ENCODE results near the gene CD164.
"Not testable (repeated sequence)": the region's sequence is repeated elsewhere in the genome, so short reads cannot be mapped to it uniquely, and the experiment has no call there.

CD164 gene

DNA sequence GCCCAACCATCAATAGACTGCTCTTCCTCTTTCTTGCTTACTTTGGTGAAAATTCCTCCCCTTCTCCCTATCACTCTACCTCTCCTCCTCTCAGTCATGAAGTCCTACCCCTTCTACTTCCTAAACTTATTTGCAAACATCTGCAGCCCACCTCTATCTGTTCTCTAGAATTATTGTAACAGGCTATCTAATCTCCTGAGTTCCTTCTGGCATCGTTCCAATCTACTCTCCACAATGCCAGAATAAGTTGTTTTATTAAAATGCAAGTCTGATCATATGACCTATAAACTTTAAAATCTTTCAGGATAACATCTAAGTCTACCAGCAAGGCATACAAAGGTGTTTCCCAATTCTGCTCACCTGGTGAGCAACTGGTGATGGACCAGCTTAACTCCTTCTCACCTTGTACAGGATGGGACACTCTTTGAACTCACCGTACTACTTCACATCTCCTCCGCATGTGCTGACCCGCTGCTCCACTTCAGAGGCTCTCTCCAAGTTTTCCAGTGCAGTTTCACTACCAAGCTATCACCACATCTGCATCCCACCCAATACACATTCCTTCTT, 7.9 kb downstream of the CD164 start:
- DNase-seq (ENCODE audit: low read depth): no peak

DNA sequence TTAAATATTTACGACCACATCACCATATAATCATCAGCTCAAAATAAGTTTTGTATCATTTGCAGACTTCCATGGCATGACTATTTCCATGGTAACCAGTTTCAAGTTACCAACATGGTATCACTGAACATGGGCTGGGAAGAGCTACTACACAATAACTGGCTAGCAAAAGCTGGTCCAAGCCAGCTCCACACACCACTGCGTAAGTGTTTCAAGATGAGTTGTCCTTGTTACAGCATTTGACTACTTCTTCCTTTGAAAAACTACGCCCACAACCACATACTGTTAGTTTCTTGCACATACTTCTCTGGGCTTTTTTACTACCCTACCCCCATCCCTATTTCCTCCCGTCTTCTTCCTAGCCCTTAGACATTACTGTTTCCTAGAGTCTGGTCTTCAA, 8.5 kb downstream of the CD164 start:
- DNase-seq (ENCODE audit: low read depth): no peak

DNA sequence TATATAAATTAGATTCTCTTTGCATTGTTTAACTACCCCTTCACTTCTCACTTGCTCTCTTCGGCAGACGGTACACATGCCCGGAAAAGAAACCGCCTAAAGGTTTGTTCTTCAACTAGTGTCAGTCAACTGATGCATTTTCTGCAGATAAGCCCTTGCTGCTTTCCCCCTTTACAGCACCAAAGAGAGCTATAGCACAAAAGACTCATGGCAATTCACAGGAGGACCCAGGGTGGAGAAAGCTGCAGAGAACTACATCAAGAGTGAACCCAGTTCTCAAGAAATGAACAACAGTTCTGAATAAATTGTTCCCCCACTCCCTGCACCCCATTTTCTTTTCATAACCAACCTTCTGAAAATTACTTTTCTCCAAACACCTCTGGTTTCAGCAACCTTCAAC, 8.9 kb downstream of the CD164 start:
- no peak for DNase-seq (ENCODE audit: low read depth)

DNA sequence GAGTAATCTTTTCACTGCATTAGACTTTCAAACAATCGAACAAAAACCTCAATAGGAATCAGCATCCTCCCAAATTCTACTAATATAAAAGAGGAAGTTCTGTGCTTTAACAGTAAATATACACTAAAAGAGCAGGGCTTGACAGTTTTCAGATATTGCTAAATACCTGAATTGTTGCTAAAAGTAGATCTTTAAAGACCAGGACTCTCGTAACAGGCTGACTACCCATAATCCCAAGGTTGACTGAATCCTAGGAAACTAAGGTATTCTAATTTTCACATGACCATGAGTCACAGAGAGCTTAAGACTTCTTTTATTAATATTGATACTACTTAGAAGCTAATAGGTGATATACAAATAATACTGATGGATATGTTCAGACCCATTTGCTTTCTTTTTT, 10.1 kb downstream of the CD164 start:
- DNase-seq (ENCODE audit: low read depth): no peak

DNA sequence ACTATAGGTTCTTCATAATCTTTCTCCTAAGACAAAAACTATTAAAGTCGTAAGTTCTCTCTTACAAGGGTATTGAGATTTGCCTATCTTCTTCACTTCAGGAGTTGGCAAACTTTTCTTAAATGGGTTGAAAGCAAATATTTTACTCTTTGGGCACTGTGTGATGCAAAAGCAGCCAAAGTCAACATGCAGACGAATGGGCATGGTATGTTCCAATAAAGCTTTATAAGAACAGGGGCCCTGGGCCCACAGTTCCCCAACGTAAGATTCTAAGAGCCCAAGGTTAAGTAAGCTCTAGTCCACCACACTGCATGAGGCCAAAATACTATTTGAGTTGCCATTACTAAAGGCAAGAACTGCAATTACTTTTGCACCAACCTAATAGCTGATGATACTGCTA, 11.5 kb downstream of the CD164 start:
- DNase-seq (ENCODE audit: low read depth): no peak

DNA sequence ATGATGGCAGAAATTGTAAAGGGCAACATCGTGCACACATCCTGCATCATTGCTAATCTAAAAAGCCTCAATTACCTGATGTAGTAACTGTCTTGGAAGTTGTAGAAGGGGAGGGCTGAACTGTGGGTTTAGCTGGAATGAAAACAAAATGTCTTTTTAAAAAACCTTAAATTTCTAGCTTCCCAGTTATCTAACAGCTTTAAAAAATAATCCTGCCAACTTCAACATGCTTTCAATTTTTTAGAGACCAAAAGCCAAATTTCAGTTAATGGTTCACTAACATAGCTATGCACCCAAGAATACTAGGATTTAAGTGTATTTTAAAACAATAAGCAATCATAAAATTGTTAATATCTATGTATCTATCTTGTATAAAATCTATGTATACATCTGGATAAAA, 11.9 kb downstream of the CD164 start:
- DNase-seq (ENCODE audit: low read depth): no peak

DNA sequence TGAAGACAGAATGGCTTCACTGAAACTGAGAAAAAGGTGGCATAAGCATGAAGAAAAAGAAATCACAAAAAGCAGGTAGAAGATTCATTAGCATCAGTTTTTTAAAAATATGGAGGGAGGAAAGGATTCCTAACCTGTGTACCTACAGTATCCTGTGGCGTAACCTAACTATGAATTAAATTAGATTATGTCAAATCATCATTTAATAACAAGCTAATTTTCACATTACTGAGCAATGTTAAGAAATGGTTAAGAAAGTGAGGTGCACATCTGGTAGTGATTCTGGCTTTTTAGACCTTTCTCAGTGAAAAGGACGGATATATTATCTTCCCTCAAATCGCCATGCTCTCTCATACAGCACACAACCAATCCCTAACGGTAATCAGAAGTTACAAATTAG, 12.5 kb downstream of the CD164 start:
- no peak for DNase-seq (ENCODE audit: low read depth)

DNA sequence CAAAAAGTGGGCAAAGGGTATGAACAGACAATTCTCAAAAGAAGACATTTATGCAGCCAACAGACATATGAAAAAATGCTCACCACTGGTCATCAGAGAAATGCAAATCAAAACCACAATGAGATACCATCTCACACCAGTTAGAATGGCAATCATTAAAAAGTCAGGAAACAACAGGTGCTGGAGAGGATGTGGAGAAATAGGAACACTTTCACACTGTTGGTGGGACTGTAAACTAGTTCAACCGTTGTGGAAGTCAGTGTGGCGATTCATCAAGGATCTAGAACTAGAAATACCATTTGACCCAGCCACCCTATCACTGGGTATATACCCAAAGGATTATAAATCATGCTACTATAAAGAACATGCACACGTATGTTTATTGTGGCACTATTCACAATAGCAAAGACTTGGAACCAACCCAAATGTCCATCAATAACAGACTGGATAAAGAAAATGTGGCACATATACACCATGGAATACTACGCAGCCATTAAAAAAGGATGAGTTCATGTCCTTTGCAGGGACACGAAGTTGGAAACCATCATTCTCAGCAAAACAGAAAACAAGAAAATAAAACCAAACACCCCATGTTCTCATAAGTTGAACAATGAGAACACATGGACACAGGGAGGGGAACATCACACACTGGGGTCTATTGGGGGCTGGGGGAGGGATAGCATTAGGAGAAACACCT, 17.7 kb downstream of the CD164 start:
- not testable (repeated sequence) for DNase-seq (ENCODE audit: low read depth)

DNA sequence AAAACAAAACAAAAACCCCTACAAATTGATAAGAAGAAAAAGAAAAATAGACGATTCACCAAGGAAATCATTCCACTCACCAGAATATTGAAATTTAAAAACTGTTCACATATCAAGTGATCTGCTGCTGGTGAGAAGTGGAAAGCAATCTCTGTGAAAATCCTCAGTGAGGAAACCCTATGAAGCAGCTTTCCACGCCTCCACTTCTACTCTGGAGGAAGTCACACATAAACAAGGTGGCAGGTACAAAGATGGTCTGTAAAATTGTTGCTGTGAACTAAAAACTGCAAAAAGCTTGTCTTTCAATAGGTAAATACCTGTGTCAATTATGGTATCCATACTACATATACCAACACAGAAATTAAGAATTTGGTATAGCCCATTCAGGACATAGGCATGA, 18.5 kb downstream of the CD164 start:
- no peak for DNase-seq (ENCODE audit: low read depth)

DNA sequence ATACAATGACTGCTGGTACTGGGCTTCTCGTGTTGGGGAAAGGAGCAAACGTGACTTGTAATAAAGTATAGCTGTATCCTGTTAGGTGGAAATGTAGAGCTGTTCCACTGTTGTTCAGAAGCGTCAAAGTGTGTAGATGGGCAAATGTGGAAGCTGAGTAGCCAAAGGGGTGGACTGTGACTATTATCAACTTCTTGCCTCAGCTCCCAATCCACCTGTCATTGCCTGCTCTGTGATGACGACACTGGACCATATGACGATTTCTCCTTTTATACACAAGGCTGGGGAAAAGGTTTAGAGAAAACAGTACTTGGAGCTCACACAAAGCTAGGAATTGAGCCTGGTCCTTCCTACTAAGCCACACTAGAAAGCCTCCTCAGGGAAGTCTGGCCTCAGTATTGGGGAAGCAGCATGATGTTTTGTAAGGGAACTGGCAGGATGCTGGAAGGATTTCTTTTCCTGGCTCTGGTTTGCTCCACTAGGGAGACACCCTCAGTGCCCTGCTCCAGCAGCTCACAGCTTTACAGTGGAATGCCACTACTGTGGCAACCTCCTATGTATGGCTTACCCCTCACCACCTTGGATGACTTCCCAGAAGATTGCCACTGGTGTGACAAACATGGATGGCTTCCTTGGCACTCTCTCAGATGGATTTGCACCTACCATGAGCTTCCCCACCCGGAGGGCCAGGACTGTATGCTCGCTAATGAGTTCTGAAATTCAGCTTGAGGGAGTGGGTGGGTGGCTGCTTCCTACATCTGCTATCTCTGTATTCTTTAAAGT, 20.0 kb downstream of the CD164 start:
- DNase-seq (ENCODE audit: low read depth): no peak

DNA sequence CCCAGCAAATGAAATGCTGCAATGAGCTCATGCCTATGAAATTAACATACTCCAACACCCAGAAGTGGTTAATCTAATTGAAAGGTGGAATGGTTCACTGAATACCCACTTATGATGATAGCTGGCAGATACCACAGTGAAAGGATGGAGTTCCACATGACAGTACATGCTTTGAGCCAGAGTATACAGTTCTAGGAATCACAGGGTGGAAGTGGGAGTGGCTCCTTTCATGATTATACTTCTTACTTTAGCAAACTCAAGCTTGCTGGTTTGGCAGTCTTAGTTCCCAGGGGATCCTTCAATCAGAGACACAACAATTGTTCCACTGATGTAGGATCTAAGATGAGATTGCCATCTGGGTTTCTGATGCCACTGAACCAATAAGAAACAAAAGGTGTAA, 21.5 kb downstream of the CD164 start:
- DNase-seq (ENCODE audit: low read depth): no peak

DNA sequence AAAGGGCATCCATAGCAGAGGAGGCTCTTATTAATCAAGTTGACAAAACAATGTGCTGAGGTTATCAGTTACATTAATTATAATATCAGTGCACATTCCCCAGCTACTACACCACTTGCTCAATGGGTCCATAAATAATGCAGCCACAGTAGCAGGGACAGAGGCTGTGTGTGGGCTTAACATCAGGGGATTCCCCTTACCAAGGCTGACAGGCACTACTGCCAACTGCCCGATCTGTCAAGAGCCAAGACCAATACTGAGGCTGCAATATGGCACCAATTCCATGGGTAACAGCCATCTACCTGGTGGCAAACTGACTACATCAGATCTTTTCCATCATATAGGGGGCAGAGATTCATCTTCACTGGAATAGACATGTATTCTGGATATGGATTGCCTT, 22.0 kb downstream of the CD164 start:
- no peak for DNase-seq (ENCODE audit: low read depth)

DNA sequence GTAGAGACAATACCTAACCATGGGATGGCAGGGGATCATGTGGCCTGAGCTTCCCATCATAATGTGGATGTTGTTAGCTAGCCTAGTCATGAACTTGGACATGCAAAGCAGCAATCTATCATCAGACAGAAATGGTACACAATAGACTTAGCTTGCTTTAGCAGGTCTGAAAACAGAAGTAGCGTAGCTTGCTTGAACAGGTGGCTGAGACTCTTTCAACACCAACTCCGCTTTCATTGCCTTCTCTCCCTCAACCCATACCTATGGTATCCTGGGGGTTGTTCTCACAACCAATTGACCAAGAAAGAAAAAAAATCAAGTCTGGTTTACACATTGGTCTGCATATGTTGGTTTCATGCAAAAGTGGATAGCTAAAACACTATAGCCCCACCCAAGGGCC, 23.0 kb downstream of the CD164 start:
- no peak for DNase-seq (ENCODE audit: low read depth)

DNA sequence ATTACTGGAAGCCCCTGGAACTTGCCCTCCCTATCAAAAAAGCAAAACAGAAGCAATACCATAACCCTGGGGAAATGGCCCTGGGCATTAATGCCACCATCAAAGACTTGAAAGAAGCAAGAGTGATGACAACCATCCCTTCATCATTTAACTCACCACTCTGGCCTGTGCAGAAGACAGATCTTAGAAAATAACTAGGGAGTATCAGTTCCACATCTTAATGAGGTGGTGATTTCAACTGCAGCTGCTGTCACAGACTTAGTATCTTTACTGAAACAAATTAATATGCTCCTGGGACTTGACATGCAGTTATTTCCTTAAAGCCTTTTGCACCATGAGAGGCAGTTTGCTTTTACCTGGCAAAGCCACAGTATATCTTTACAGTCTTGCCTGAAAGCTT, 24.1 kb downstream of the CD164 start:
- DNase-seq (ENCODE audit: low read depth): no peak

DNA sequence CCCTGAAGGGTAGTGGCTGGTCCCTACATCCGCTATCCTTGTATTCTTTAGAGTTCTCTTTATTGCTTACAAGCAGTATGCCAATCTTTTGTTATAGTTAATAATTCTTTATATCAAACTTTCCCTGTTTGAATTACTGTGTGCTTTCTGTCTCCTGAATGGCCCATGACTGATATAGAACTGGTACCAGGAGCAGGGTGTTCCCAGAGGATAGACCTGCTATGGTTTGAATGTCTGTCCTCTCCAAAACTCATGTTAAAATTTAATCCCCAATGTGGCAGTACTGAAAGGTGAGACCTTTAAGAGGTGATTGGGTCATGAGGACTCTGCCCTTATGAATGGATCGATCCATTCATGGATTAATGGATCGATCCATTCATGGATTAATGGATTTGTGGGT, 26.0 kb downstream of the CD164 start:
- no peak for DNase-seq (ENCODE audit: low read depth)

DNA sequence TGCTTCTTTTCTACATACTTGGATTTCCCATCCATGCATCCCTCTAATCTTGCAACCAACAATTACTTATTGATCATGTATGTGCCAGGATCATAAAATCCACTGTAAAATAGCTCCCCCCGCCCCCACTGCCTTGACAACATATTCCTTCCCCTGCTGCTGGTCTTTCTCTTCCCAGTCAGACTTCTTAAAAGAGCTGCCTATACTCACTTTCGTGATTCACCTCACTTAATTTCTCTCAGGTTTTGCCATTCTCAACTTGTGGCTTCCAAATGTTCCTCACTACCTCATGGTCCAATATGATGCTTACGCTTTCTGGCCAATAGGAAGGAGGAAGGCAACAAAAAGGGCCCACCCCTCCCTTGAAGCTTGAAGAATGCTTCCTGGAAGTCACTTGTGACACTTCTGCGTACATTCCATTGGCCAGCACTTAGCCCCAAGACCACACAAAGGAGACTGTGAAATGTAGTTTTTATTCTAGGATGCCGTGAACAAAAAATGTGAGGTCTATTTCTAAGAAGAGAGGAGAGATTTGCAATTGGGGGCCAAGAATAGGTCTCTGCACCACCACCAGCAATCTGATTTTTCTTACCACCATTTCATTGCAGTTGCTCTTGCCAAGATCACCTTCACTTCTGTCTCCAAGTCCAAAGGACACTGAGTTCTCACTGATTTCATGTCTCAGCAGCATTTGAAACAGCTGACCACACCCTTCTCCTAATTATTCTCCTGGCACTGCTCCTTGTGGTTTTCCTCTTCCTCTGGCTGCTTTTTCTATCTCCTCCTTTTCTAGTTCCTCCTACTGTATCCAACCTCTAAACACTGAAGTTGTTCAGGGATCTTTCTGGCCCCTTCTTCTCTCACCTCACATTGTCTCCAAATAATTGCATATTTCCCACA, 30.8 kb downstream of the CD164 start:
- DNase-seq (ENCODE audit: low read depth): no peak

DNA sequence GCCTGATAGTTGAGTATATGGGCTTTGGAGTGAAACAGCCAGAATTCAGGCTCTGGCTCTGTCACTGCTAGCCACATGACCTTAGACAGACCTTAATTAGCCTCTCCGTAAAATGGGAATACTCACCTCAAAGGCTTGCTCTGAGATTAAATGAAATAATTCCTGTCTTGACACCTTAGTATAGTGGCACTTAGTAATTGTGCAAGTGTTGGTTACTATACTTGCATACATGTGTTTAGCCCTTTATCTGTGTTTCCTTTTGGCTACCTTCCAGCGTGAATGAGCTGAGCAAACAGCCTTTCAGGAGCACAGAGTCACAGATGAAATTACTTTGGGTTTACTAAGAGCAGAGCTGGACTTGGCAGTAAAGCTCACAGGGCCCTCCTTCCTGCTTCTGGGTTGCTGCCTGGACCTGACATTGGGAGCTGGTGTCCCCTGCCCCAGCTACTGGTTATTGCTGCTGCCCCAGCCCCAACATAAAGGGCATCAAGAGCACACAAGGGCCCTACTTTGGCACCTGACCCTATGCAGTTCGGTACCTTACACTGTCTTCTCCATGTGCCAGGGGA, 32.8 kb downstream of the CD164 start:
- no peak for DNase-seq (ENCODE audit: low read depth)

DNA sequence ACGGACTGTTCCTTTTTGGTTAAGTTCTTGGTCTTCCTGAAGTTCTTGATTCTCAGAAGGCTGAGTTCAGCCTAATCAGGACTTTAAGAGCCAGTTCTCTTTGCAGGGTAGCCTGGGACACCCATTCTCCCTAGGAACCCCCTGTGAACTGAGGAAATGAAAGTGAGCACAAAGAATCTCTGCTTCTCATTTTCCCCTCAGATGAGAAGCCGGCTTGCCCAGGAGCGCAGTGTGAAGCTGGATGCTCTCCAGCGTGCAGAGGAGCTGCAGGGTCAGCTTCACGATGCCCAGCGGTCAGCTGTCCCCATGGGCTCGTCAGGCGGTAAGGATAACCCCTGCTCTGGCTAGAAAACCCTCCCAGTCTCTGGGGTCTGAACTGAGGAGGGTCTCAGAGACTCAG, 34.0 kb downstream of the CD164 start:
- no peak for DNase-seq (ENCODE audit: low read depth)

DNA sequence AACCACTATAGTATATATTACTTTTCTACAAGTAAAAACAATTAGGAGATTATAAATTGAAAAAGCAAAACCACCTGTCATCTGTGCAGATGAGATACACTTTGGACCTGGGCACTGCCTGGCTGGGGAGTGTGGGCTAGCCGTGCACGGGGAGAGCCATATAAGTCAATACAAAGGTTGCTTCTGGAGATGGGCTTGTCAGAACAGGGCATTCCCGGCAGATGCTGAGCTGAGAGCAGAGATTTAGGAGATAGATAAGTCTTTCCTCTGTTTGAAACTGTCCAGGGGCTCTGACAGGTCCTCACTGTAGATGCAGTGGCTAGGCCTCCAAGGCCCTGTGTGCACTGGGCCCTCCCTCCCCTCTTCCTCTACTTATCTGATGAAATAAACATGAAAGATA, 34.5 kb downstream of the CD164 start:
- DNase-seq (ENCODE audit: low read depth): no peak

DNA sequence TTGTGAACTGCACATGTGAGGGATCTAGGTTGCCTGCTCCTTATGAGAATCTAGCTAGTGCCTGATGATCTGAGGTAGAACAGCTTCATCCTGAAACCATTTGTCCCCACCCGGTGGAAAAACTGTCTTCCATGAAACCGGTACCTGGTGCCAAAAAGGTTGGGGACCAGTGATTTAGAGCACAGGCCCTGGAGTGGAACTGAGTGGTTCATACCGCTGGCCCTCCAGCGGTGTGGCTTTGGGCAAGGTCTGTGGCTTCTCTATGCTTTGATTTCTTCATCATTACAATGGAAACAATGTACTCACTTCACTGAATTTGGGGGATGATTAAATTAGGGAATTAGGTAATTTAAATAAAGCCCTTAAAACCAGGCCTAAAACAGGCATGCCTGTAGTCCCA, 36.3 kb downstream of the CD164 start:
- DNase-seq (ENCODE audit: low read depth): no peak

DNA sequence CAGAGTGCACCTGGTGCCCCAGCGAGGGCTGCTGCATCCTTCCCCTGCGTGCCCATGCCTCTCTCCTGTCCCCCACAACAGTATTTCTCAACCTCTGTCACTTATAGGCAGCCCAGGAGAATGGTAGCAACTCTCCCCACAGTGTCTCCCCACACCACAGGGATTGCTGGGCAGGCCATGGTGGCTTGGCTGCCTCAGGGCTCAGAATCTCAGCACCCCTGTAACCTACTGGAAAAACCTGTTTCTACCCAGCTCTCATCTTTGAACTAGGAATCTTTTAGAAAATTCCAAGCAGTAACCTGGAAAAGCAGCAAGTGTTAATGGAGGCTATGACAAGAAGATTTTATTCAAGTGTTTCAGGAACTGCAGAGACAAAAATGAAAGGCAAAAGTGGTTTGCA, 38.0 kb downstream of the CD164 start:
- no peak for DNase-seq (ENCODE audit: low read depth)

DNA sequence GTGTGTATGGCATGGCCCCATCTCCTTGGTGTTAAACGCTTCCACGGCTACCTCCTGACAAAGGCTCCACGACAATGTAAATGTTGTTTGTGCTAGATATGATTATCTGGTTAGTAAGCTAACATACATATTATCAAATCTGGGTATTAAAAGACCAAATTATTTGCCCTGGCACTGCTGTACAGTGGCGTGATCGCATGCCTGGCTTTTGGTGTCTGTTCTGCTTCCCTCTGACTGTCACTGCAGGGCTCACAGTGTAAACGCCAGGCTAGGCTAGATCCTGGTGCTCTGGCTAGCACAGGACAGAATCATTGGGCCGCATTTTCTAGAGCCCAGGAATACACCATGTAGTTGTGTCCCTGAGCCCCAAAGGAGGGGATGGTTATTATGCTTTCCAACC, 38.7 kb downstream of the CD164 start:
- DNase-seq (ENCODE audit: low read depth): no peak
